Lower lobe of right lung (tissue), 2 donors: ENCODE results near the gene GK2. TPM values are rescaled to one million over a fixed set of nuclear protein-coding genes. Genes with fewer than 3 reads are reported as not detected.

ENCODE experiments used
- ATAC-seq, 2 donors: fragments of 200-7000 bp; cut with Tn5 transposase; one replicate each; pipeline ENCODE4 v1.9.1; 2020 to 2022; ENCODE audit warnings: mild to moderate bottlenecking in 2 of 2, moderate library complexity in 2 of 2
- DNase-seq: peaks from one replicate; pipeline ENCODE4 v3.0.0-alpha.2; 2020
- H3K27ac ChIP-seq: fragments of 200-600 bp; one replicate; pipeline ENCODE4 v1.8.0; 2022
- H3K27me3 ChIP-seq: fragments of 200-600 bp; one replicate; pipeline ENCODE4 v1.8.0; 2022; ENCODE audit warnings: low read depth
- H3K36me3 ChIP-seq: fragments of 200-600 bp; one replicate; pipeline ENCODE4 v1.8.0; 2022; ENCODE audit warnings: mild to moderate bottlenecking
- H3K4me1 ChIP-seq: fragments of 200-600 bp; one replicate; pipeline ENCODE4 v1.8.0; 2022
- H3K4me3 ChIP-seq: fragments of 200-600 bp; one replicate; pipeline ENCODE4 v1.8.0; 2022; ENCODE audit warnings: mild to moderate bottlenecking
- H3K9me3 ChIP-seq: fragments of 200-600 bp; one replicate; pipeline ENCODE4 v1.8.0; 2022
- CTCF ChIP-seq: fragments of 200-600 bp; IDR thresholded peaks from one replicate; pipeline ENCODE4 v1.8.0; 2022; ENCODE audit warnings: antibody characterized with exemption, mild to moderate bottlenecking
- intact Hi-C: fragments of 100-400 bp; cut with DNase I; formaldehyde crosslinking; loops from one replicate; pipeline ENCODE4 v1.11.0; 2022
- total RNA-seq: library from RNA; stranded (reverse); fragmentation: NEBNext Ultra II Directional; extraction: Animal tissue kit (Norgen Biotek cat#: 25700); gene quantifications from one replicate; pipeline ENCODE4 v1.2.1, GENCODE V29; 2021
- donor health status: DM: no; HTN: yes; CAD: no; lungs with severe emphysema.

The GK2 gene
- total RNA-seq, 1 donor from 2014 or later: not detected

GRCh38 chr4:79364061-79364460, 44.0 kb downstream of the GK2 start:
- no peak overlapping the region for H3K27ac ChIP-seq
- TF ChIP-seq CTCF: no peak
- H3K27me3 ChIP-seq: no peaks in the 10 kb centered on the region
- no peaks in the 10 kb centered on the region for H3K9me3 ChIP-seq
- H3K4me3 ChIP-seq: no peak overlapping the region
- intact Hi-C loops: no loop called here
- H3K4me1 ChIP-seq: no peaks in the 10 kb centered on the region
- H3K36me3 ChIP-seq: no peaks in the 10 kb centered on the region
- ATAC-seq (no peak), DNase-seq (no peak)

- ATAC-seq: no peak
- no peak for TF ChIP-seq CTCF
- no peaks in the 10 kb centered on the region for H3K4me1 ChIP-seq
- H3K27ac ChIP-seq: no peak overlapping the region
- DNase-seq: no peak
- no peak overlapping the region for H3K4me3 ChIP-seq
- H3K9me3 ChIP-seq: no peaks in the 10 kb centered on the region
- H3K27me3 ChIP-seq: no peaks in the 10 kb centered on the region
- intact Hi-C loops: no loop called here
- no peaks in the 10 kb centered on the region for H3K36me3 ChIP-seq
Observed at GRCh38 chr4:79362626-79363025, 45.4 kb downstream of the GK2 start.

GRCh38 chr4:79360006-79360405, 48.0 kb downstream of the GK2 start:
- intact Hi-C loops: no loop called here
- no peak overlapping the region for H3K27ac ChIP-seq
- TF ChIP-seq CTCF: no peak
- ATAC-seq (no peak), DNase-seq (no peak)
- H3K36me3 ChIP-seq: no peaks in the 10 kb centered on the region
- H3K27me3 ChIP-seq: no peaks in the 10 kb centered on the region
- no peak overlapping the region for H3K4me3 ChIP-seq
- H3K4me1 ChIP-seq: no peaks in the 10 kb centered on the region
- H3K9me3 ChIP-seq: no peaks in the 10 kb centered on the region

GRCh38 chr4:79358438-79358837, 49.6 kb downstream of the GK2 start:
- no peaks in the 10 kb centered on the region for H3K9me3 ChIP-seq
- DNase-seq (no peak), ATAC-seq (no peak)
- intact Hi-C loops: no loop called here
- no peaks in the 10 kb centered on the region for H3K36me3 ChIP-seq
- H3K4me3 ChIP-seq: no peak overlapping the region
- no peaks in the 10 kb centered on the region for H3K4me1 ChIP-seq
- TF ChIP-seq CTCF: no peak
- H3K27ac ChIP-seq: no peak overlapping the region
- no peaks in the 10 kb centered on the region for H3K27me3 ChIP-seq

- no peak for DNase-seq
- no peak for ATAC-seq
- no peak for TF ChIP-seq CTCF
- Histone ChIP-seq H3K27ac (no peak overlapping the region), H3K9me3 (no peaks in the 10 kb centered on the region), H3K4me3 (no peak overlapping the region), H3K27me3 (no peaks in the 10 kb centered on the region), H3K4me1 (no peaks in the 10 kb centered on the region), H3K36me3 (no peaks in the 10 kb centered on the region)
- intact Hi-C loops: no loop called here
Observed at GRCh38 chr4:79357365-79357764, 50.7 kb downstream of the GK2 start.

Other genes starting within 250 kb of the GK2 start
- gene NAA11, start 82.2 kb downstream of the GK2 start, total RNA-seq: not detected